ENCODE data around the gene CACNA2D1.

DNA sequence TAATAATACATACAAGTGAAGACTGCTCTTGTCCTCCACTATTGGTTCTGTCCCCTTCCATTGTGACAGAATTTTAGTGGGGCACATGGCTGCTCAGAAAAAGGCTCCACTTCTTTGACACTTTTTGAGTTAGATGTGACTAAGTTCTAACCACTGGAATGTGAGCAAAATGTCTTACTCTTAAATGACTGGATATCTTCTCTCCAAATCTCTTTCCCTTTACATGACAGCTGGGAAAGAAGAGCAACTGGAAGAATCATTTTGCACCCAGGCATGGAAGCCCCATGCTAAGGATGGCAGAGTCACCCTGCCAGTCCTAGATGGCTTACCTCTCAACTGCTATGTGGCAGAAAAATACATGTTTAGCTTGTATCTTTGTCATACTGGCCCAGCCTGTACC, 97.7 kb downstream of the CACNA2D1 start:
- TF ChIP-seq, protein P1, sequence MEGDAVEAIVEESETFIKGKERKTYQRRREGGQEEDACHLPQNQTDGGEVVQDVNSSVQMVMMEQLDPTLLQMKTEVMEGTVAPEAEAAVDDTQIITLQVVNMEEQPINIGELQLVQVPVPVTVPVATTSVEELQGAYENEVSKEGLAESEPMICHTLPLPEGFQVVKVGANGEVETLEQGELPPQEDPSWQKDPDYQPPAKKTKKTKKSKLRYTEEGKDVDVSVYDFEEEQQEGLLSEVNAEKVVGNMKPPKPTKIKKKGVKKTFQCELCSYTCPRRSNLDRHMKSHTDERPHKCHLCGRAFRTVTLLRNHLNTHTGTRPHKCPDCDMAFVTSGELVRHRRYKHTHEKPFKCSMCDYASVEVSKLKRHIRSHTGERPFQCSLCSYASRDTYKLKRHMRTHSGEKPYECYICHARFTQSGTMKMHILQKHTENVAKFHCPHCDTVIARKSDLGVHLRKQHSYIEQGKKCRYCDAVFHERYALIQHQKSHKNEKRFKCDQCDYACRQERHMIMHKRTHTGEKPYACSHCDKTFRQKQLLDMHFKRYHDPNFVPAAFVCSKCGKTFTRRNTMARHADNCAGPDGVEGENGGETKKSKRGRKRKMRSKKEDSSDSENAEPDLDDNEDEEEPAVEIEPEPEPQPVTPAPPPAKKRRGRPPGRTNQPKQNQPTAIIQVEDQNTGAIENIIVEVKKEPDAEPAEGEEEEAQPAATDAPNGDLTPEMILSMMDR (IDR thresholded peaks at IDR 0.05): no peak
- TF ChIP-seq POLR2A (IDR thresholded peaks at IDR 0.05) (no peak), EP300 (IDR thresholded peaks at IDR 0.05) (no peak)
